SK-N-SH (cell line): ENCODE data around the gene SYNM. TPM values are rescaled to one million over a fixed set of nuclear protein-coding genes. Genes with fewer than 3 reads are reported as not detected.

ENCODE experiments used
- CTCF ChIA-PET: fragments of 300-600, 350-600 bp; formaldehyde crosslinking; extraction: SDS; loops from one replicate; lab custom pipeline; 2021; lab: Yijun Ruan, JAX
- POLR2A ChIA-PET: fragments of 350-600 bp; sonication (Branson Sonifier 250); formaldehyde crosslinking; extraction: SDS; loops from one replicate; lab custom pipeline; 2020; ENCODE audit warnings: antibody characterized with exemption, inconsistent platforms; lab: Yijun Ruan, JAX
- DNase-seq: peaks from one replicate; pipeline ENCODE4 v3.0.0; 2012
- H2AFZ ChIP-seq: fragments of 200-600 bp; sonication (generic); 2 replicates; pipeline ENCODE4 v1.8.1; 2016; ENCODE audit warnings: antibody characterized with exemption, mild to moderate bottlenecking, low read depth
- H3F3A ChIP-seq: fragments of 200-600 bp; sonication (generic); replicated peaks from 2 replicates; pipeline ENCODE3; 2016; ENCODE audit warnings: antibody characterized with exemption, mild to moderate bottlenecking; ENCODE audit not compliant: insufficient read depth
- H3K27ac ChIP-seq, 2 experiments: fragments of 200-500 bp in 1 of 2; fragments of 200-600 bp in 1 of 2; sonication (Bioruptor generic) in 1 of 2; sonication (generic), shearing (Covaris generic) in 1 of 2; 2 replicates each; pipeline versions ENCODE4 v1.5.1 to v1.6.1; 2014 to 2016; ENCODE audit warnings: low read depth in 2 of 2, inconsistent platforms in 1 of 2, low read length in 1 of 2, mild to moderate bottlenecking in 1 of 2, mixed read lengths in 1 of 2
- H3K27me3 ChIP-seq: fragments of 200-600 bp; sonication (generic), shearing (Covaris generic); 2 replicates; pipeline ENCODE4 v1.6.1; 2016; ENCODE audit warnings: mixed run types; ENCODE audit not compliant: insufficient read depth
- H3K36me3 ChIP-seq, 2 experiments: fragments of 200-500 bp in 1 of 2; fragments of 200-600 bp in 1 of 2; sonication (Bioruptor generic) in 1 of 2; sonication (generic) in 1 of 2; replicated peaks in 1 of 2; 2 replicates each; pipeline versions ENCODE3 to v1.5.1; 2014 to 2016; ENCODE audit warnings: low read length in 1 of 2, mild to moderate bottlenecking in 1 of 2; ENCODE audit not compliant: insufficient read depth in 2 of 2, control insufficient read depth in 1 of 2
- H3K4me1 ChIP-seq, 2 experiments: fragments of 200-500 bp in 1 of 2; fragments of 200-600 bp in 1 of 2; sonication (Bioruptor generic) in 1 of 2; sonication (generic), shearing (Covaris generic) in 1 of 2; 2 replicates each; pipeline versions ENCODE4 v1.5.1 to v1.6.1; 2014 to 2016; ENCODE audit warnings: low read depth in 1 of 2, low read length in 1 of 2, mixed run types in 1 of 2; ENCODE audit not compliant: insufficient read depth in 2 of 2, control insufficient read depth in 1 of 2
- H3K4me2 ChIP-seq: fragments of 200-600 bp; sonication (generic), shearing (Covaris generic); 2 replicates; pipeline ENCODE4 v1.6.1; 2017; ENCODE audit warnings: mixed run types
- H3K4me3 ChIP-seq, 2 experiments: fragments of 200-500 bp in 1 of 2; fragments of 200-600 bp in 1 of 2; sonication (Bioruptor generic) in 1 of 2; sonication (generic), shearing (Covaris generic) in 1 of 2; 2 replicates each; pipeline versions ENCODE4 v1.5.1 to v1.8.1; 2014 to 2016; ENCODE audit warnings: low read depth in 2 of 2, inconsistent platforms in 1 of 2, low read length in 1 of 2, mild to moderate bottlenecking in 1 of 2, mixed read lengths in 1 of 2, moderate library complexity in 1 of 2
- H3K79me2 ChIP-seq: fragments of 200-600 bp; sonication (generic); 2 replicates; pipeline ENCODE4 v1.8.1; 2017; ENCODE audit warnings: mild to moderate bottlenecking; ENCODE audit not compliant: insufficient read depth
- H3K9ac ChIP-seq: fragments of 200-600 bp; sonication (generic); 2 replicates; pipeline ENCODE4 v1.6.1; 2017; ENCODE audit warnings: mixed run types
- H3K9me2 ChIP-seq: fragments of 200-600 bp; sonication (generic); 2 replicates; pipeline ENCODE4 v1.6.1; 2017; ENCODE audit warnings: mixed run types
- H3K9me3 ChIP-seq: fragments of 200-600 bp; sonication (generic); 2 replicates; pipeline ENCODE4 v1.6.1; 2017; ENCODE audit warnings: mixed run types, mild to moderate bottlenecking, moderate library complexity
- H4K20me1 ChIP-seq: fragments of 200-600 bp; sonication (generic); 2 replicates; pipeline ENCODE4 v1.6.1; 2017; ENCODE audit warnings: mild to moderate bottlenecking, mixed run types; ENCODE audit not compliant: insufficient read depth
- ELF1 ChIP-seq: IDR thresholded peaks from 2 replicates; pipeline ENCODE4 v1.4.0; 2012
- FOSL2 ChIP-seq: IDR thresholded peaks from 2 replicates; pipeline ENCODE4 v1.4.0; 2012; ENCODE audit warnings: low read depth, mild to moderate bottlenecking, moderate library complexity, borderline replicate concordance
- JUND ChIP-seq: IDR thresholded peaks from 2 replicates; pipeline ENCODE4 v1.4.0; 2012
- MEF2A ChIP-seq: IDR thresholded peaks from 2 replicates; pipeline ENCODE4 v1.4.0; 2012; ENCODE audit warnings: low read depth, borderline replicate concordance
- NFIC ChIP-seq: IDR thresholded peaks from 2 replicates; pipeline ENCODE4 v1.4.0; 2012; ENCODE audit warnings: borderline replicate concordance
- NRF1 ChIP-seq: IDR thresholded peaks from 2 replicates; pipeline ENCODE4 v1.6.1; 2012; ENCODE audit warnings: low read depth, mild to moderate bottlenecking, low read length
- SIN3A ChIP-seq: IDR thresholded peaks from 2 replicates; pipeline ENCODE4 v1.6.1; 2012; ENCODE audit warnings: low read depth, mild to moderate bottlenecking, low read length, moderate library complexity, borderline replicate concordance
- TAF1 ChIP-seq: IDR thresholded peaks from 2 replicates; pipeline ENCODE4 v1.6.1; 2012; ENCODE audit warnings: low read depth, mild to moderate bottlenecking, low read length, moderate library complexity, borderline replicate concordance
- WGBS: methylation state at CpG from one replicate; pipeline ENCODE4 v1.1.6; 2017; ENCODE audit warnings: low lambda C conversion rate; 5-methylcytosine and 5-hydroxymethylcytosine counted together
- polyA plus RNA-seq, 3 experiments: library from polyadenylated mRNA; depleted of rRNA; stranded (reverse); fragments of >200 nt; gene quantifications; 2 replicates each; pipeline ENCODE4 v1.2.3, GENCODE V29; 2012
- TF ChIP-seq, protein P1 (sequence below): IDR thresholded peaks from 2 replicates; pipeline ENCODE4 v1.4.0; 2012; ENCODE audit warnings: low read depth, borderline replicate concordance
- TF ChIP-seq, protein P2 (sequence below): IDR thresholded peaks from 2 replicates; pipeline ENCODE4 v1.4.0; 2012; ENCODE audit warnings: low read depth, borderline replicate concordance

The SYNM gene
- polyA plus RNA-seq, 1 of the 3 experiments (the other 2 are of a cell fraction), result 5.0 TPM

DNA sequence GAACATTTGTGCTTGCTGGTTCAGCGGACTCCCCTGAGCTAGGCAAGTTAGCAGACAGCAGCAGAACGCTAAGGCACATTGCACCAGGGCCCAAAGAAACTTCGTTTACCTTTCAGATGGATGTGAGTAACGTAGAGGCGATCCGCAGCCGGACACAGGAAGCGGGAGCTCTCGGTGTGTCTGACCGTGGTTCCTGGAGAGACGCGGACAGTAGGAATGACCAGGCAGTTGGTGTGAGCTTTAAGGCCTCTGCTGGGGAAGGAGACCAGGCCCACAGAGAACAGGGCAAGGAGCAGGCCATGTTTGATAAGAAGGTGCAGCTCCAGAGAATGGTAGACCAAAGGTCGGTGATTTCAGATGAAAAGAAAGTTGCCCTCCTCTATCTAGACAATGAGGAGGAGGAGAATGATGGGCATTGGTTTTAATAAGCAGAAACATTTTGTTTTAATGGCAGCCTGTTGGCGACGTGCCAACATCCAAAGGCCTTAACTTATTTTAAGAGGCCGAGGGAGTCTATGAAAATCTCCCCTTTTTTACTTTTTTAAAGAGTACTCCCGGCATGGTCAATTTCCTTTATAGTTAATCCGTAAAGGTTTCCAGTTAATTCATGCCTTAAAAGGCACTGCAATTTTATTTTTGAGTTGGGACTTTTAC is 27.9 kb downstream of the SYNM start:
- WGBS, result 95% methylated on average over 17 of the region's 18 CpGs

DNA sequence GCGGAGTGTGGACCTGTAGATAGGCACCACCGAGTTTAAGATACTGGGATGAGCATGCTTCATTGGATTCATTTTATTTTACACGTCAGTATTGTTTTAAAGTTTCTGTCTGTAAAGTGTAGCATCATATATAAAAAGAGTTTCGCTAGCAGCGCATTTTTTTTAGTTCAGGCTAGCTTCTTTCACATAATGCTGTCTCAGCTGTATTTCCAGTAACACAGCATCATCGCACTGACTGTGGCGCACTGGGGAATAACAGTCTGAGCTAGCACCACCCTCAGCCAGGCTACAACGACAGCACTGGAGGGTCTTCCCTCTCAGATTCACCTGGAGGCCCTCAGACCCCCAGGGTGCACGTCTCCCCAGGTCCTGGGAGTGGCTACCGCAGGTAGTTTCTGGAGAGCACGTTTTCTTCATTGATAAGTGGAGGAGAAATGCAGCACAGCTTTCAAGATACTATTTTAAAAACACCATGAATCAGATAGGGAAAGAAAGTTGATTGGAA is 29.5 kb downstream of the SYNM start:
- H3K9me3 ChIP-seq, result no peaks in the 10 kb centered on the region
- DNase-seq, result no peak
- peaks cover 8 to 40% of the 10 kb centered on the region in 2 experiments for H3K36me3 ChIP-seq
- WGBS, result 93% methylated on average over 11 of the region's 11 CpGs
- no peak overlapping the region for H2AFZ ChIP-seq
- ChIA-PET POLR2A (no interaction called here), CTCF (interaction anchor here (0.7 to 1.8 kb wide), 6 partner anchors 9 to 58 kb away, joined by 3 to 6 read pairs (median 4); no protein-coding TSS in a partner anchor)
- no peak overlapping the region for H3K9ac ChIP-seq
- no peaks in the 10 kb centered on the region for H4K20me1 ChIP-seq
- no peaks in the 10 kb centered on the region for H3F3A ChIP-seq
- H3K4me2 ChIP-seq, result no peak overlapping the region
- H3K4me1 ChIP-seq, result peaks cover 7 to 12% of the 10 kb centered on the region in 2 experiments; a peak in 2 of 4 replicates
- H3K79me2 ChIP-seq, result no peaks in the 10 kb centered on the region
- TF ChIP-seq, protein P1, sequence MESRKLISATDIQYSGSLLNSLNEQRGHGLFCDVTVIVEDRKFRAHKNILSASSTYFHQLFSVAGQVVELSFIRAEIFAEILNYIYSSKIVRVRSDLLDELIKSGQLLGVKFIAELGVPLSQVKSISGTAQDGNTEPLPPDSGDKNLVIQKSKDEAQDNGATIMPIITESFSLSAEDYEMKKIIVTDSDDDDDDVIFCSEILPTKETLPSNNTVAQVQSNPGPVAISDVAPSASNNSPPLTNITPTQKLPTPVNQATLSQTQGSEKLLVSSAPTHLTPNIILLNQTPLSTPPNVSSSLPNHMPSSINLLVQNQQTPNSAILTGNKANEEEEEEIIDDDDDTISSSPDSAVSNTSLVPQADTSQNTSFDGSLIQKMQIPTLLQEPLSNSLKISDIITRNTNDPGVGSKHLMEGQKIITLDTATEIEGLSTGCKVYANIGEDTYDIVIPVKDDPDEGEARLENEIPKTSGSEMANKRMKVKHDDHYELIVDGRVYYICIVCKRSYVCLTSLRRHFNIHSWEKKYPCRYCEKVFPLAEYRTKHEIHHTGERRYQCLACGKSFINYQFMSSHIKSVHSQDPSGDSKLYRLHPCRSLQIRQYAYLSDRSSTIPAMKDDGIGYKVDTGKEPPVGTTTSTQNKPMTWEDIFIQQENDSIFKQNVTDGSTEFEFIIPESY, result no peak
- TF ChIP-seq JUND (no peak), MEF2A (no peak), TAF1 (no peak), ELF1 (no peak), SIN3A (no peak), FOSL2 (no peak)
- TF ChIP-seq, protein P2, sequence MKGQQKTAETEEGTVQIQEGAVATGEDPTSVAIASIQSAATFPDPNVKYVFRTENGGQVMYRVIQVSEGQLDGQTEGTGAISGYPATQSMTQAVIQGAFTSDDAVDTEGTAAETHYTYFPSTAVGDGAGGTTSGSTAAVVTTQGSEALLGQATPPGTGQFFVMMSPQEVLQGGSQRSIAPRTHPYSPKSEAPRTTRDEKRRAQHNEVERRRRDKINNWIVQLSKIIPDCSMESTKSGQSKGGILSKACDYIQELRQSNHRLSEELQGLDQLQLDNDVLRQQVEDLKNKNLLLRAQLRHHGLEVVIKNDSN, result no peak
- TF ChIP-seq, all 33 proteins: peak for 0
- H3K4me3 ChIP-seq, result no peak overlapping the region
- no peak overlapping the region for H3K27ac ChIP-seq
- H3K27me3 ChIP-seq, result no peaks in the 10 kb centered on the region
- H3K9me2 ChIP-seq, result no peaks in the 10 kb centered on the region

More for the DNA sequence above, 27.9 kb downstream of the SYNM start:
- H3K79me2 ChIP-seq, result no peaks in the 10 kb centered on the region
- no peak overlapping the region for H3K4me2 ChIP-seq
- H3K27ac ChIP-seq, result no peak overlapping the region; a peak in 1 of 4 replicates
- TF ChIP-seq NRF1 (no peak), NFIC (peak; percentile 24; the same call in 1 of the 2 replicates)
- no peak for DNase-seq
- H3K36me3 ChIP-seq, result peaks cover 11 to 48% of the 10 kb centered on the region in 2 experiments
- ChIA-PET POLR2A (no interaction called here), CTCF (no interaction called here)
- H3K9me3 ChIP-seq, result no peaks in the 10 kb centered on the region
- no peak overlapping the region for H3K4me3 ChIP-seq
- H3K9ac ChIP-seq, result no peak overlapping the region
- no peaks in the 10 kb centered on the region for H4K20me1 ChIP-seq
- H2AFZ ChIP-seq, result no peak overlapping the region
- H3K27me3 ChIP-seq, result no peaks in the 10 kb centered on the region
- no peaks in the 10 kb centered on the region for H3K9me2 ChIP-seq
- no peaks in the 10 kb centered on the region for H3F3A ChIP-seq
- peaks cover 7 to 12% of the 10 kb centered on the region in 2 experiments; a peak in 2 of 4 replicates for H3K4me1 ChIP-seq
